K562 (cell line): Measurements from ENCODE around the gene HOXD9. TPM values are rescaled to one million over a fixed set of nuclear protein-coding genes. Genes with fewer than 3 reads are reported as not detected.

Experiments
- ARID1B ChIP-seq: fragments of 450-650 bp; IDR thresholded peaks from 2 replicates; pipeline ENCODE4 v1.6.1; 2016; ENCODE audit warnings: antibody characterized with exemption, mild to moderate bottlenecking, inconsistent platforms
- ESRRB ChIP-seq: fragments of 250-450 bp; sonication (Bioruptor Pico); IDR thresholded peaks from 2 replicates; pipeline ENCODE4 v1.5.0; 2020; ENCODE audit warnings: mild to moderate bottlenecking, moderate library complexity, borderline replicate concordance
- YBX1 ChIP-seq: fragments of 450-650 bp; IDR thresholded peaks from 2 replicates; pipeline ENCODE4 v1.7.1; 2016; ENCODE audit warnings: mild to moderate bottlenecking
- ZKSCAN8 ChIP-seq: fragments of 200-800 bp; sonication (Bioruptor generic); IDR thresholded peaks from 2 replicates; pipeline ENCODE4 v1.6.1; 2016; ENCODE audit warnings: missing genetic modification characterization, missing compliant biosample characterization
- polyA plus RNA-seq, 8 experiments: library from polyadenylated mRNA; depleted of rRNA in 4 of 8; stranded (reverse) in 5 of 8; unstranded in 3 of 8; fragments of >200 nt; fragmentation: Nextera tagmentation in 2 of 8; fragmentation: Illumina TruSeq in 1 of 8; extraction: Ambion mirVana in 2 of 8; extraction: Trizol in 1 of 8; gene quantifications; 2 replicates each; pipeline versions ENCODE4 v1.2.1 to v1.2.3, GENCODE V29; 2011 to 2014; ENCODE audit warnings: inconsistent platforms in 1 of 8, missing spikeins in 1 of 8
- total RNA-seq, 7 experiments: library from RNA; depleted of rRNA in 6 of 7; stranded (reverse); fragments of >200 nt in 6 of 7; fragmentation: Illumina TruSeq in 2 of 7; extraction: Trizol in 2 of 7; gene quantifications; 2 replicates each; pipeline versions ENCODE4 v1.2.1 to v1.2.3, GENCODE V29; 2011 to 2021; ENCODE audit warnings: low replicate concordance in 1 of 7
- TF ChIP-seq, protein P1 (sequence below): fragments of 200-600 bp; sonication (generic); IDR thresholded peaks from one replicate; pipeline ENCODE4 v1.6.1; 2012; ENCODE audit warnings: mild to moderate bottlenecking, low read depth, low read length, inconsistent platforms
- TF ChIP-seq, protein P2 (sequence below): sonication (generic); formaldehyde crosslinking; IDR thresholded peaks from 2 replicates; pipeline ENCODE4 v1.8.0; 2022; ENCODE audit warnings: missing genetic modification reagents, mild to moderate bottlenecking, borderline replicate concordance
- TF ChIP-seq, protein P3 (sequence below): fragments of 450-650 bp; formaldehyde crosslinking; IDR thresholded peaks from 2 replicates; pipeline ENCODE4 v1.4.0; 2020; ENCODE audit warnings: mild to moderate bottlenecking, moderate library complexity

The HOXD9 gene
- total and polyA plus RNA-seq, 9 of the 15 experiments (the other 6 are each of a cell fraction or from before 2014, with no cell fraction given), result not detected

DNA sequence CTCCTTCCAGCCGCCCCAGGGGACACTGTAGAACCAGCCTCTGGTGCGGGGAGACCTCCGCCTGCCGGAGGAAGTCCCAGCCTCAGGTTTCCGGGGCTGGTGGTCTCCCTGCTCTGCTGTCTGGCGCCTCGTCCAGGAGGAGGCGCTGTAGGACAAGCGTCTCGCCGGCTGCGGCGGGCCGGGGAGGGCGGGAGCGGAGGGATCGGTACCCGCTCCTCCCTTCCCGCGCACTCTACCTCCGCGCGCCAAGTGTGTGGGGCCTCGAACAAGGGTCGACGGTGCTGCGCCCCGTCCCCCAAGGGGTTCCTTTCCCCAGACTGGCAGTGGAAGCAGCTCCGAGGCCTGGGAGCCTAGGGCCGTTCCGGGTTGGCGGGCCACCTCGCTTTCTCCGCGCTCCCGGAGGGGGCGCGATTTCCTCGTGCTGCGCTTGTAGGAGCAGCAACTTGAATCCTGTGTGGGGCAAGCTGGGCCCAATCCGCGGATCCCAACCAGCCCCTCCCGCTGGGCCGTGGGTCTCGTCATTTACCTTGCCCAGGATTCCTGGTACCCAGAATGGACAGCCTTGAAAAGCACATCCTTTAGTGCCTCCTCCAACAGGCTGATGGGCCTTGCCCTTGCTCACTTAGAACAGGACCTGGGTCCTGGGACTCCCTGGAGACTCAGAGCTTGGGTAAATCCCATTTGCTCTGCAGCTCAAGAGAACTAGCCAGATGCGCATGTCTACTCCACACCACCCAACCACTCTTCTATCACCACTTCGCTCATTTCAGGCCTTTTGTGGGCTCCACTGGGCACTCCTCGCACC lies 18.2 kb downstream of the HOXD9 start (continued):
- TF ChIP-seq, protein P1, sequence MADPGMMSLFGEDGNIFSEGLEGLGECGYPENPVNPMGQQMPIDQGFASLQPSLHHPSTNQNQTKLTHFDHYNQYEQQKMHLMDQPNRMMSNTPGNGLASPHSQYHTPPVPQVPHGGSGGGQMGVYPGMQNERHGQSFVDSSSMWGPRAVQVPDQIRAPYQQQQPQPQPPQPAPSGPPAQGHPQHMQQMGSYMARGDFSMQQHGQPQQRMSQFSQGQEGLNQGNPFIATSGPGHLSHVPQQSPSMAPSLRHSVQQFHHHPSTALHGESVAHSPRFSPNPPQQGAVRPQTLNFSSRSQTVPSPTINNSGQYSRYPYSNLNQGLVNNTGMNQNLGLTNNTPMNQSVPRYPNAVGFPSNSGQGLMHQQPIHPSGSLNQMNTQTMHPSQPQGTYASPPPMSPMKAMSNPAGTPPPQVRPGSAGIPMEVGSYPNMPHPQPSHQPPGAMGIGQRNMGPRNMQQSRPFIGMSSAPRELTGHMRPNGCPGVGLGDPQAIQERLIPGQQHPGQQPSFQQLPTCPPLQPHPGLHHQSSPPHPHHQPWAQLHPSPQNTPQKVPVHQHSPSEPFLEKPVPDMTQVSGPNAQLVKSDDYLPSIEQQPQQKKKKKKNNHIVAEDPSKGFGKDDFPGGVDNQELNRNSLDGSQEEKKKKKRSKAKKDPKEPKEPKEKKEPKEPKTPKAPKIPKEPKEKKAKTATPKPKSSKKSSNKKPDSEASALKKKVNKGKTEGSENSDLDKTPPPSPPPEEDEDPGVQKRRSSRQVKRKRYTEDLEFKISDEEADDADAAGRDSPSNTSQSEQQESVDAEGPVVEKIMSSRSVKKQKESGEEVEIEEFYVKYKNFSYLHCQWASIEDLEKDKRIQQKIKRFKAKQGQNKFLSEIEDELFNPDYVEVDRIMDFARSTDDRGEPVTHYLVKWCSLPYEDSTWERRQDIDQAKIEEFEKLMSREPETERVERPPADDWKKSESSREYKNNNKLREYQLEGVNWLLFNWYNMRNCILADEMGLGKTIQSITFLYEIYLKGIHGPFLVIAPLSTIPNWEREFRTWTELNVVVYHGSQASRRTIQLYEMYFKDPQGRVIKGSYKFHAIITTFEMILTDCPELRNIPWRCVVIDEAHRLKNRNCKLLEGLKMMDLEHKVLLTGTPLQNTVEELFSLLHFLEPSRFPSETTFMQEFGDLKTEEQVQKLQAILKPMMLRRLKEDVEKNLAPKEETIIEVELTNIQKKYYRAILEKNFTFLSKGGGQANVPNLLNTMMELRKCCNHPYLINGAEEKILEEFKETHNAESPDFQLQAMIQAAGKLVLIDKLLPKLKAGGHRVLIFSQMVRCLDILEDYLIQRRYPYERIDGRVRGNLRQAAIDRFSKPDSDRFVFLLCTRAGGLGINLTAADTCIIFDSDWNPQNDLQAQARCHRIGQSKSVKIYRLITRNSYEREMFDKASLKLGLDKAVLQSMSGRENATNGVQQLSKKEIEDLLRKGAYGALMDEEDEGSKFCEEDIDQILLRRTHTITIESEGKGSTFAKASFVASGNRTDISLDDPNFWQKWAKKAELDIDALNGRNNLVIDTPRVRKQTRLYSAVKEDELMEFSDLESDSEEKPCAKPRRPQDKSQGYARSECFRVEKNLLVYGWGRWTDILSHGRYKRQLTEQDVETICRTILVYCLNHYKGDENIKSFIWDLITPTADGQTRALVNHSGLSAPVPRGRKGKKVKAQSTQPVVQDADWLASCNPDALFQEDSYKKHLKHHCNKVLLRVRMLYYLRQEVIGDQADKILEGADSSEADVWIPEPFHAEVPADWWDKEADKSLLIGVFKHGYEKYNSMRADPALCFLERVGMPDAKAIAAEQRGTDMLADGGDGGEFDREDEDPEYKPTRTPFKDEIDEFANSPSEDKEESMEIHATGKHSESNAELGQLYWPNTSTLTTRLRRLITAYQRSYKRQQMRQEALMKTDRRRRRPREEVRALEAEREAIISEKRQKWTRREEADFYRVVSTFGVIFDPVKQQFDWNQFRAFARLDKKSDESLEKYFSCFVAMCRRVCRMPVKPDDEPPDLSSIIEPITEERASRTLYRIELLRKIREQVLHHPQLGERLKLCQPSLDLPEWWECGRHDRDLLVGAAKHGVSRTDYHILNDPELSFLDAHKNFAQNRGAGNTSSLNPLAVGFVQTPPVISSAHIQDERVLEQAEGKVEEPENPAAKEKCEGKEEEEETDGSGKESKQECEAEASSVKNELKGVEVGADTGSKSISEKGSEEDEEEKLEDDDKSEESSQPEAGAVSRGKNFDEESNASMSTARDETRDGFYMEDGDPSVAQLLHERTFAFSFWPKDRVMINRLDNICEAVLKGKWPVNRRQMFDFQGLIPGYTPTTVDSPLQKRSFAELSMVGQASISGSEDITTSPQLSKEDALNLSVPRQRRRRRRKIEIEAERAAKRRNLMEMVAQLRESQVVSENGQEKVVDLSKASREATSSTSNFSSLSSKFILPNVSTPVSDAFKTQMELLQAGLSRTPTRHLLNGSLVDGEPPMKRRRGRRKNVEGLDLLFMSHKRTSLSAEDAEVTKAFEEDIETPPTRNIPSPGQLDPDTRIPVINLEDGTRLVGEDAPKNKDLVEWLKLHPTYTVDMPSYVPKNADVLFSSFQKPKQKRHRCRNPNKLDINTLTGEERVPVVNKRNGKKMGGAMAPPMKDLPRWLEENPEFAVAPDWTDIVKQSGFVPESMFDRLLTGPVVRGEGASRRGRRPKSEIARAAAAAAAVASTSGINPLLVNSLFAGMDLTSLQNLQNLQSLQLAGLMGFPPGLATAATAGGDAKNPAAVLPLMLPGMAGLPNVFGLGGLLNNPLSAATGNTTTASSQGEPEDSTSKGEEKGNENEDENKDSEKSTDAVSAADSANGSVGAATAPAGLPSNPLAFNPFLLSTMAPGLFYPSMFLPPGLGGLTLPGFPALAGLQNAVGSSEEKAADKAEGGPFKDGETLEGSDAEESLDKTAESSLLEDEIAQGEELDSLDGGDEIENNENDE, result no peak
- TF ChIP-seq, protein P2, sequence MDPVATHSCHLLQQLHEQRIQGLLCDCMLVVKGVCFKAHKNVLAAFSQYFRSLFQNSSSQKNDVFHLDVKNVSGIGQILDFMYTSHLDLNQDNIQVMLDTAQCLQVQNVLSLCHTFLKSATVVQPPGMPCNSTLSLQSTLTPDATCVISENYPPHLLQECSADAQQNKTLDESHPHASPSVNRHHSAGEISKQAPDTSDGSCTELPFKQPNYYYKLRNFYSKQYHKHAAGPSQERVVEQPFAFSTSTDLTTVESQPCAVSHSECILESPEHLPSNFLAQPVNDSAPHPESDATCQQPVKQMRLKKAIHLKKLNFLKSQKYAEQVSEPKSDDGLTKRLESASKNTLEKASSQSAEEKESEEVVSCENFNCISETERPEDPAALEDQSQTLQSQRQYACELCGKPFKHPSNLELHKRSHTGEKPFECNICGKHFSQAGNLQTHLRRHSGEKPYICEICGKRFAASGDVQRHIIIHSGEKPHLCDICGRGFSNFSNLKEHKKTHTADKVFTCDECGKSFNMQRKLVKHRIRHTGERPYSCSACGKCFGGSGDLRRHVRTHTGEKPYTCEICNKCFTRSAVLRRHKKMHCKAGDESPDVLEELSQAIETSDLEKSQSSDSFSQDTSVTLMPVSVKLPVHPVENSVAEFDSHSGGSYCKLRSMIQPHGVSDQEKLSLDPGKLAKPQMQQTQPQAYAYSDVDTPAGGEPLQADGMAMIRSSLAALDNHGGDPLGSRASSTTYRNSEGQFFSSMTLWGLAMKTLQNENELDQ (CRISPR knock-in tag), result no peak
- TF ChIP-seq ZKSCAN8 (CRISPR knock-in tag), result no peak
- TF ChIP-seq ARID1B, result no peak
- TF ChIP-seq, protein P3, sequence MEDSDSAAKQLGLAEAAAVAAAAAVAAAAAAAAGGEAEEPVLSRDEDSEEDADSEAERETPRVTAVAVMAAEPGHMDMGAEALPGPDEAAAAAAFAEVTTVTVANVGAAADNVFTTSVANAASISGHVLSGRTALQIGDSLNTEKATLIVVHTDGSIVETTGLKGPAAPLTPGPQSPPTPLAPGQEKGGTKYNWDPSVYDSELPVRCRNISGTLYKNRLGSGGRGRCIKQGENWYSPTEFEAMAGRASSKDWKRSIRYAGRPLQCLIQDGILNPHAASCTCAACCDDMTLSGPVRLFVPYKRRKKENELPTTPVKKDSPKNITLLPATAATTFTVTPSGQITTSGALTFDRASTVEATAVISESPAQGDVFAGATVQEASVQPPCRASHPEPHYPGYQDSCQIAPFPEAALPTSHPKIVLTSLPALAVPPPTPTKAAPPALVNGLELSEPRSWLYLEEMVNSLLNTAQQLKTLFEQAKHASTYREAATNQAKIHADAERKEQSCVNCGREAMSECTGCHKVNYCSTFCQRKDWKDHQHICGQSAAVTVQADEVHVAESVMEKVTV (CRISPR knock-in tag), result peak; percentile 94
- no peak for TF ChIP-seq YBX1
- no peak for TF ChIP-seq ESRRB (CRISPR knock-in tag)
